ENCODE data around the gene CCDC192. TPM values are rescaled to one million over a fixed set of nuclear protein-coding genes. Genes with fewer than 3 reads are reported as not detected.
"Not testable (repeated sequence)": the region's sequence is repeated elsewhere in the genome, so short reads cannot be mapped to it uniquely, and the experiment has no call there.

The CCDC192 gene
- polyA plus RNA-seq, 2 of the 4 experiments (the other 2 are of a cell fraction), result not detected

GRCh38 chr5:127744241-127744640 lies 41.0 kb downstream of the CCDC192 start:
- H3K4me2 ChIP-seq, result no peak overlapping the region
- FAIRE-seq (no peak), DNase-seq (ENCODE audit: low read depth in 1 of 2, low spot score in 1 of 2) (no peak), ATAC-seq (no peak)
- TF ChIP-seq HOXB13 (CRISPR knock-in tag; IDR thresholded peaks at IDR 0.05; ENCODE audit: low read depth), result no peak
- no peak for TF ChIP-seq KDM5A (IDR thresholded peaks at IDR 0.05)
- no peak for TF ChIP-seq NR3C1 (IDR thresholded peaks at IDR 0.05)
- no peak for TF ChIP-seq SREBF2 (IDR thresholded peaks at IDR 0.05)
- TF ChIP-seq CBX8 (IDR thresholded peaks at IDR 0.05), result no peak
- no peak for TF ChIP-seq EP300 (IDR thresholded peaks at IDR 0.05)
- TF ChIP-seq E2F6 (IDR thresholded peaks at IDR 0.05; ENCODE audit: borderline replicate concordance, low read depth), result no peak
- TF ChIP-seq ELK1 (IDR thresholded peaks at IDR 0.05; ENCODE audit: low read depth, low read length), result no peak
- no peak for TF ChIP-seq EHMT2 (IDR thresholded peaks at IDR 0.05; ENCODE audit: low read depth)
- no peak for TF ChIP-seq TFCP2L1 (CRISPR knock-in tag; IDR thresholded peaks at IDR 0.05)
- TF ChIP-seq NPAS2 (CRISPR knock-in tag; IDR thresholded peaks at IDR 0.05; ENCODE audit: borderline replicate concordance), result no peak
- no peak for TF ChIP-seq NFE2L2 (conservative IDR thresholded peaks at IDR 0.05; ENCODE audit: low read length)
- no peak for TF ChIP-seq TP53 (CRISPR knock-in tag; IDR thresholded peaks at IDR 0.05)
- TF ChIP-seq POLR2A (IDR thresholded peaks at IDR 0.05; ENCODE audit: low read length), result no peak
- no peak for TF ChIP-seq ZSCAN20 (CRISPR knock-in tag; IDR thresholded peaks at IDR 0.05)
- no peak for TF ChIP-seq CEBPB (IDR thresholded peaks at IDR 0.05)
- no peak for TF ChIP-seq CTCF (IDR thresholded peaks at IDR 0.05)
- TF ChIP-seq PBX3 (IDR thresholded peaks at IDR 0.05), result no peak
- no peak for TF ChIP-seq SMC3 (IDR thresholded peaks at IDR 0.05)
- no peaks in the 10 kb centered on the region for H3K4me1 ChIP-seq
- CTCF ChIA-PET, result interaction anchor here (0.6 to 1.1 kb wide), 3 partner anchors 9 to 497 kb away, joined by 3 to 5 read pairs (median 3); no protein-coding TSS in a partner anchor
- H3K27ac ChIP-seq, result no peak overlapping the region
- H3K4me3 ChIP-seq, result no peak overlapping the region
- POLR2A ChIA-PET, result no interaction called here
- no peaks in the 10 kb centered on the region for H3K9me3 ChIP-seq

GRCh38 chr5:127746756-127747155 lies 43.6 kb downstream of the CCDC192 start:
- POLR2A ChIA-PET, result no interaction called here
- no peak overlapping the region for H3K4me3 ChIP-seq
- H3K4me2 ChIP-seq, result no peak overlapping the region
- no peak for TF ChIP-seq PHF8 (IDR thresholded peaks at IDR 0.05; ENCODE audit: borderline replicate concordance, low read depth)
- peak; percentile 71 to 81 for TF ChIP-seq RAD21 (conservative IDR thresholded peaks at IDR 0.05 in 1 of 2, IDR thresholded peaks at IDR 0.05 in 1 of 2)
- peak; percentile 77 for TF ChIP-seq SMC3 (IDR thresholded peaks at IDR 0.05)
- TF ChIP-seq HOXB13 (CRISPR knock-in tag; IDR thresholded peaks at IDR 0.05; ENCODE audit: low read depth), result no peak
- TF ChIP-seq CTCF (IDR thresholded peaks at IDR 0.05), result peak; percentile 67
- DNase-seq (ENCODE audit: low read depth in 1 of 2, low spot score in 1 of 2), result peak; percentile 29 to 33
- peak in 1 of 2 experiments; percentile 73; a peak in 3 of 6 replicates for ATAC-seq
- H3K9me3 ChIP-seq, result no peaks in the 10 kb centered on the region
- no peaks in the 10 kb centered on the region for H3K4me1 ChIP-seq
- FAIRE-seq, result peak; percentile 46
- CTCF ChIA-PET, result no interaction called here
- 50% methylated on average over 1 of the region's 1 CpG for WGBS (ENCODE audit: missing lambda C conversion rate)
- H3K27ac ChIP-seq, result no peak overlapping the region

- 94% methylated on average over 25 of the region's 32 CpGs for WGBS (ENCODE audit: missing lambda C conversion rate)
- not testable (repeated sequence) for DNase-seq (ENCODE audit: low read depth in 1 of 2, low spot score in 1 of 2)
These were observed 49.5 kb downstream of the CCDC192 start for GRCh38 chr5:127752503-127753265.

More at GRCh38 chr5:127752503-127753265, 49.5 kb downstream of the CCDC192 start:
- CTCF ChIA-PET, H3K4me2 ChIP-seq, H3K27ac ChIP-seq, FAIRE-seq, ATAC-seq, H3K4me3 ChIP-seq, POLR2A ChIA-PET, H3K4me1 ChIP-seq, H3K9me3 ChIP-seq: not testable (repeated sequence)
